Mucosa of gallbladder (tissue), 1 donor: ENCODE measurements around the gene PHOX2A. TPM values are rescaled to one million over a fixed set of nuclear protein-coding genes. Genes with fewer than 3 reads are reported as not detected.

Experiments
- total RNA-seq: library from RNA; stranded (reverse); gene quantifications from one replicate; pipeline ENCODE4 v1.2.1, GENCODE V29; 2021
- donor health status: DM: no; HTN: no; CAD: no.

PHOX2A gene
- total RNA-seq, 1 donor from 2014 or later, result 0.14 TPM

Other genes with a start within 250 kb of the PHOX2A start
- 10.6 TPM for gene IL18BP, start 245.3 kb downstream of the PHOX2A start, total RNA-seq
- gene NUMA1, start 163.6 kb downstream of the PHOX2A start, total RNA-seq, result 261 TPM
- gene LRRC51, start 163.3 kb downstream of the PHOX2A start, total RNA-seq, result 12.9 TPM
- gene LAMTOR1, start 140.9 kb downstream of the PHOX2A start, total RNA-seq, result 81.7 TPM
- gene TOMT, start 138.3 kb downstream of the PHOX2A start, total RNA-seq, result not detected
- 33.3 TPM for gene ANAPC15, start 131.5 kb downstream of the PHOX2A start, total RNA-seq
- gene FOLR3, start 108.5 kb downstream of the PHOX2A start, total RNA-seq, result 0.26 TPM
- gene FOLR1, start 52.0 kb downstream of the PHOX2A start, total RNA-seq, result 7.0 TPM
- 18.9 TPM for gene FOLR2, start 27.4 kb downstream of the PHOX2A start, total RNA-seq
- 225 TPM for gene INPPL1, start 19.4 kb downstream of the PHOX2A start, total RNA-seq
- gene CLPB, start 190.4 kb upstream of the PHOX2A start, total RNA-seq, result 21.6 TPM